C4-2B (cell line): Measurements from ENCODE around the gene GLI3.

Experiments used
- H3K27ac ChIP-seq: fragments of 450-650 bp; 2 replicates; pipeline ENCODE4 v1.5.1; 2017
- ZFX ChIP-seq: fragments of 450-650 bp; IDR thresholded peaks from 2 replicates; pipeline ENCODE4 v1.6.1; 2017
- TF ChIP-seq, protein P1 (sequence below): fragments of 450-650 bp; conservative IDR thresholded peaks from 2 replicates; pipeline ENCODE4 v1.5.1; 2017; ENCODE audit warnings: mild to moderate bottlenecking

GLI3 gene

GRCh38 chr7:41964849-41965745 lies 271.9 kb downstream of the GLI3 start:
- H3K27ac ChIP-seq, result no peak overlapping the region
- no peak for TF ChIP-seq ZFX
- TF ChIP-seq, protein P1, sequence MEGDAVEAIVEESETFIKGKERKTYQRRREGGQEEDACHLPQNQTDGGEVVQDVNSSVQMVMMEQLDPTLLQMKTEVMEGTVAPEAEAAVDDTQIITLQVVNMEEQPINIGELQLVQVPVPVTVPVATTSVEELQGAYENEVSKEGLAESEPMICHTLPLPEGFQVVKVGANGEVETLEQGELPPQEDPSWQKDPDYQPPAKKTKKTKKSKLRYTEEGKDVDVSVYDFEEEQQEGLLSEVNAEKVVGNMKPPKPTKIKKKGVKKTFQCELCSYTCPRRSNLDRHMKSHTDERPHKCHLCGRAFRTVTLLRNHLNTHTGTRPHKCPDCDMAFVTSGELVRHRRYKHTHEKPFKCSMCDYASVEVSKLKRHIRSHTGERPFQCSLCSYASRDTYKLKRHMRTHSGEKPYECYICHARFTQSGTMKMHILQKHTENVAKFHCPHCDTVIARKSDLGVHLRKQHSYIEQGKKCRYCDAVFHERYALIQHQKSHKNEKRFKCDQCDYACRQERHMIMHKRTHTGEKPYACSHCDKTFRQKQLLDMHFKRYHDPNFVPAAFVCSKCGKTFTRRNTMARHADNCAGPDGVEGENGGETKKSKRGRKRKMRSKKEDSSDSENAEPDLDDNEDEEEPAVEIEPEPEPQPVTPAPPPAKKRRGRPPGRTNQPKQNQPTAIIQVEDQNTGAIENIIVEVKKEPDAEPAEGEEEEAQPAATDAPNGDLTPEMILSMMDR, result no peak

DNA sequence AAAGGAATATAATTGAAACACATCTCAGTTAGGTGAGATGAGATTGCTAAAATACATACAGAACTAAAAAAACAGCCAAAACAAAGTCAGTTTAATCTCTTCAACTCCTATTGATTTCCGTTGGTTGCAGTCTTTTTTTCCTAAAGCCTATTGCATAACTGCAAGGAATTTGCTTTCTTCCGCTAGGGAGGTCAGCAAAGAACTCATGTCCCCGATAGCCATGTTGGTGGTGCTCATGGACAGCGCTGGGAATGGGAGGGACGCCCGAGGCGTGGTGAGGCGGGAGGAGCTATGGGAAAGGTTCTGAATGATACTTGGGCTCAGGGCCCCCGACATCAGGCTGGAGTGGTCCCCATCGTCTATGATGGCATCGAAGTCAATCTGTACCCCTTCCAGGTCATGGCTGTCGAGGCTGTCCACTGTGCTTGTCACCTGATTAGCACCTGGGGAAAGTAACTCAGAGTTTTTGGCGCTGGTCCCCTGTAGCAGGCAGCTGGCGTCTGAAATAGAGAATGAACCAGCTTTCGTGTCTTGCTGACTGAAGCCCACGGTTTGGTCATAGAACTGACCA lies 272.7 kb downstream of the GLI3 start:
- H3K27ac ChIP-seq, result no peak overlapping the region
- no peak for TF ChIP-seq ZFX
- TF ChIP-seq, protein P1, result no peak

DNA sequence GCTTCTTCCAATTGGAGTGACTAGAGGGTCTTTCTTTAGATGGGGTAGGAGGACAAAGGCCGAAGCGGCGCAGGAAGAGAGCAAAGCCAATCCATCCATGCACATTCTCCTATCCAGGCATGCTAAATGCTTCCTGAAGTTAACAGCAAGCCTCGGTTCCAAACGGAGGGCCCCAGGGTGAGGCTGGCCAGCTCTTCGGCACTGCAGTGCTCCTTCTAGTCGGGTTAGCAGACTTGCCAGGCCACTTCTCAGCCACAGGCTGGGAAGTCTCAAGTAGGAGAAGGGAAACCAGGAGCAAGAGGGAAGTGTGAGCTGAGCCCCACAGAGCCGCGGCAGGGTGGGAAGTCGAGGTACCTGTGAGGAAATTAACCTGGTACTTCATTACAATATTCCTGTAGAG lies 280.3 kb downstream of the GLI3 start:
- TF ChIP-seq, protein P1, result no peak
- TF ChIP-seq ZFX, result no peak

DNA sequence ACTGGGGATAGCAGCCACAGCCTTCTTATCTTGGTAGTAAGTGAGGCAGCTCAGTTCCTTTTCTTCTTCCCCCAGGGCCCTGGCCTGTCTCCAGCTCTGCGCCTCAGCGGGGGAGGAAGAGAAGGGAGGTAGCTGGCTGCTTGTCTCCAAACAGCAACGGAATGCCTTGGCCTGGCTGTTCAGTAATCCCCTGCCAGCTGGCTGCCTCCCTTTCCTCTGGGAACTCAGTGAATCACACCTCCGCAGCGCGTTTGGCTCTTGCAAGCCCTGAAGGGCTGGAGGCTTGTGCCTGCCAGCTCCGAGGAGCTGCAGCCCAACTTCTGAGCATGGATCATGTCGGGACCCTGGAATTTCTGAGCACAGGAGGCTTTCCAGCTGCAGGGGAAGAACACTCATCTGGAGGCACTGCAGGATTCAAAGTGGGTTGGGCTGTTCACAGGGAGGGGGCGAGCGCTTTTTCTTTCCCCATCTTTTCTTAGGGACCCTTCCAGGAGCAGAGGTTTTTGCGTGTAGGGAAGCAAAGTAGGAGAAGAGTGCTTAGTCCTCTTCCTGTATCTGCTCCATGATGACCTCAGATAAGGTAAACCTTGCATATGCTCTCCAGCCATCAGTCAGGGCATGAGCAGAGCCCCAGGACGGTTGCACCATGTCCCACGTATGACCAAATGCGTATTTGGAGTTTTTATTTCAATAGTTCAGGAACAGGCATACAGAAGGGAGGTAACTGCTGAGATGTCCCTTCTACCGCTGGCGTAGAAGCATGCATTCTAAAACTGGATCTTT lies 280.9 kb downstream of the GLI3 start:
- TF ChIP-seq ZFX, result no peak
- TF ChIP-seq, protein P1, result no peak
- no peak overlapping the region for H3K27ac ChIP-seq

More for the DNA sequence above, 280.3 kb downstream of the GLI3 start:
- H3K27ac ChIP-seq, result no peak overlapping the region

- no peak overlapping the region for H3K27ac ChIP-seq
- TF ChIP-seq, protein P1, result no peak
- TF ChIP-seq ZFX, result no peak
These were observed 281.6 kb downstream of the GLI3 start for GRCh38 chr7:41955451-41955850.

GRCh38 chr7:41954976-41955375 lies 282.0 kb downstream of the GLI3 start:
- no peak overlapping the region for H3K27ac ChIP-seq
- TF ChIP-seq ZFX, result no peak
- TF ChIP-seq, protein P1, result no peak

- TF ChIP-seq ZFX, result no peak
- TF ChIP-seq, protein P1, result no peak
- H3K27ac ChIP-seq, result no peak overlapping the region
These were observed 288.5 kb downstream of the GLI3 start for GRCh38 chr7:41948503-41948902.
